ENCODE measurements around the gene EYA2. TPM values are rescaled to one million over a fixed set of nuclear protein-coding genes. Genes with fewer than 3 reads are reported as not detected.

The EYA2 gene
- total RNA-seq, 1 experiment from 2014 or later: 0.25 TPM

- Histone ChIP-seq H3K4me3 (ENCODE audit: low read depth, low read length) (no peak overlapping the region), H3K9me3 (peaks cover 7% of the 10 kb centered on the region; the same call in 1 of the 2 replicates), H3K4me1 (no peaks in the 10 kb centered on the region), H3K27me3 (replicated peaks; ENCODE audit: control insufficient read depth, insufficient read depth, low read length) (no peaks in the 10 kb centered on the region), H3K36me3 (ENCODE audit: control insufficient read depth, insufficient read depth, low read length) (no peaks in the 10 kb centered on the region)
- CTCF ChIA-PET: no interaction called here
- TF ChIP-seq CTCF (IDR thresholded peaks at IDR 0.05; ENCODE audit: insufficient read depth in 1 of 2, low read depth in 1 of 2, low read length in 1 of 2, severe bottlenecking in 1 of 2, unreplicated experiment in 1 of 2): no peak
- peaks cover 9% of the 10 kb centered on the region for H3K27me3 Mint-ChIP-seq (ENCODE audit: insufficient read depth, unreplicated experiment)
- no peak overlapping the region for H3K27ac Mint-ChIP-seq (ENCODE audit: unreplicated experiment)
- POLR2A ChIA-PET: no interaction called here
- intact Hi-C loops (cut with micrococcal nuclease; ENCODE audit: unreplicated experiment): no loop called here
- H3K9me3 Mint-ChIP-seq (ENCODE audit: unreplicated experiment): no peaks in the 10 kb centered on the region
- DNase-seq: no peak
- no TSS peak for BruUV-seq (replicated peaks)
- H3K4me1 Mint-ChIP-seq (ENCODE audit: low read depth, unreplicated experiment): no peaks in the 10 kb centered on the region
- H3K36me3 Mint-ChIP-seq (ENCODE audit: insufficient read depth, unreplicated experiment): no peaks in the 10 kb centered on the region
- H3K4me3 Mint-ChIP-seq (ENCODE audit: unreplicated experiment): no peak overlapping the region
Measured at GRCh38 chr20:46954490-46955038, 59.9 kb downstream of the EYA2 start.

- peaks cover 7% of the 10 kb centered on the region; the same call in 1 of the 2 replicates for H3K9me3 ChIP-seq
- H3K27me3 ChIP-seq (replicated peaks; ENCODE audit: control insufficient read depth, insufficient read depth, low read length): no peaks in the 10 kb centered on the region
- BruUV-seq (replicated peaks): no TSS peak
- DNase-seq: no peak
- no peaks in the 10 kb centered on the region for H3K9me3 Mint-ChIP-seq (ENCODE audit: unreplicated experiment)
- no peak overlapping the region for H3K27ac Mint-ChIP-seq (ENCODE audit: unreplicated experiment)
- H3K4me3 Mint-ChIP-seq (ENCODE audit: unreplicated experiment): no peak overlapping the region
- ChIA-PET CTCF (no interaction called here), POLR2A (no interaction called here)
- no peak for TF ChIP-seq CTCF (IDR thresholded peaks at IDR 0.05; ENCODE audit: insufficient read depth in 1 of 2, low read depth in 1 of 2, low read length in 1 of 2, severe bottlenecking in 1 of 2, unreplicated experiment in 1 of 2)
- no peak overlapping the region for H3K4me3 ChIP-seq (ENCODE audit: low read depth, low read length)
- H3K4me1 ChIP-seq: no peaks in the 10 kb centered on the region
- H3K36me3 Mint-ChIP-seq (ENCODE audit: insufficient read depth, unreplicated experiment): no peaks in the 10 kb centered on the region
- no peaks in the 10 kb centered on the region for H3K36me3 ChIP-seq (ENCODE audit: control insufficient read depth, insufficient read depth, low read length)
- H3K4me1 Mint-ChIP-seq (ENCODE audit: low read depth, unreplicated experiment): no peaks in the 10 kb centered on the region
- intact Hi-C loops (cut with micrococcal nuclease; ENCODE audit: unreplicated experiment): no loop called here
- peaks cover 9% of the 10 kb centered on the region for H3K27me3 Mint-ChIP-seq (ENCODE audit: insufficient read depth, unreplicated experiment)
Measured at GRCh38 chr20:46955601-46956556, 61.2 kb downstream of the EYA2 start.

- Histone ChIP-seq H3K36me3 (ENCODE audit: control insufficient read depth, insufficient read depth, low read length) (no peaks in the 10 kb centered on the region), H3K4me1 (no peaks in the 10 kb centered on the region), H3K4me3 (ENCODE audit: low read depth, low read length) (no peak overlapping the region), H3K27me3 (replicated peaks; ENCODE audit: control insufficient read depth, insufficient read depth, low read length) (no peaks in the 10 kb centered on the region), H3K9me3 (peaks cover 7% of the 10 kb centered on the region; the same call in 1 of the 2 replicates)
- intact Hi-C loops (cut with micrococcal nuclease; ENCODE audit: unreplicated experiment): no loop called here
- ChIA-PET CTCF (no interaction called here), POLR2A (no interaction called here)
- H3K27ac Mint-ChIP-seq (ENCODE audit: unreplicated experiment): no peak overlapping the region
- no peaks in the 10 kb centered on the region for H3K36me3 Mint-ChIP-seq (ENCODE audit: insufficient read depth, unreplicated experiment)
- BruUV-seq (replicated peaks): no TSS peak
- no peaks in the 10 kb centered on the region for H3K9me3 Mint-ChIP-seq (ENCODE audit: unreplicated experiment)
- H3K4me1 Mint-ChIP-seq (ENCODE audit: low read depth, unreplicated experiment): no peaks in the 10 kb centered on the region
- no peak for DNase-seq
- no peak overlapping the region for H3K4me3 Mint-ChIP-seq (ENCODE audit: unreplicated experiment)
- no peak for TF ChIP-seq CTCF (IDR thresholded peaks at IDR 0.05; ENCODE audit: insufficient read depth in 1 of 2, low read depth in 1 of 2, low read length in 1 of 2, severe bottlenecking in 1 of 2, unreplicated experiment in 1 of 2)
- peaks cover 6% of the 10 kb centered on the region for H3K27me3 Mint-ChIP-seq (ENCODE audit: insufficient read depth, unreplicated experiment)
Measured at GRCh38 chr20:46959081-46959692, 64.5 kb downstream of the EYA2 start.

Measured in Caco-2 (cell line).